Mucosa of stomach (tissue), 1 donor: ENCODE data around the gene KLK15.

Experiments
- H3K27me3 ChIP-seq: one replicate; pipeline ENCODE4 v1.7.0; 2013; ENCODE audit warnings: mild to moderate bottlenecking, low read length; ENCODE audit not compliant: control insufficient read depth, insufficient read depth
- H3K36me3 ChIP-seq: one replicate; pipeline ENCODE4 v1.7.0; 2013; ENCODE audit warnings: low read length; ENCODE audit not compliant: control insufficient read depth, insufficient read depth
- H3K4me1 ChIP-seq: one replicate; pipeline ENCODE4 v1.7.0; 2013; ENCODE audit warnings: mild to moderate bottlenecking, low read length; ENCODE audit not compliant: control insufficient read depth, insufficient read depth
- H3K4me3 ChIP-seq: one replicate; pipeline ENCODE4 v1.7.0; 2013; ENCODE audit warnings: low read length
- H3K9ac ChIP-seq: one replicate; pipeline ENCODE4 v1.7.0; 2013; ENCODE audit warnings: mild to moderate bottlenecking, low read length, moderate library complexity
- H3K9me3 ChIP-seq: one replicate; pipeline ENCODE4 v1.7.0; 2013; ENCODE audit warnings: mild to moderate bottlenecking, low read length, moderate library complexity; ENCODE audit not compliant: control insufficient read depth
- donor health status: Pancreatic carcinoma.

Gene KLK15

DNA sequence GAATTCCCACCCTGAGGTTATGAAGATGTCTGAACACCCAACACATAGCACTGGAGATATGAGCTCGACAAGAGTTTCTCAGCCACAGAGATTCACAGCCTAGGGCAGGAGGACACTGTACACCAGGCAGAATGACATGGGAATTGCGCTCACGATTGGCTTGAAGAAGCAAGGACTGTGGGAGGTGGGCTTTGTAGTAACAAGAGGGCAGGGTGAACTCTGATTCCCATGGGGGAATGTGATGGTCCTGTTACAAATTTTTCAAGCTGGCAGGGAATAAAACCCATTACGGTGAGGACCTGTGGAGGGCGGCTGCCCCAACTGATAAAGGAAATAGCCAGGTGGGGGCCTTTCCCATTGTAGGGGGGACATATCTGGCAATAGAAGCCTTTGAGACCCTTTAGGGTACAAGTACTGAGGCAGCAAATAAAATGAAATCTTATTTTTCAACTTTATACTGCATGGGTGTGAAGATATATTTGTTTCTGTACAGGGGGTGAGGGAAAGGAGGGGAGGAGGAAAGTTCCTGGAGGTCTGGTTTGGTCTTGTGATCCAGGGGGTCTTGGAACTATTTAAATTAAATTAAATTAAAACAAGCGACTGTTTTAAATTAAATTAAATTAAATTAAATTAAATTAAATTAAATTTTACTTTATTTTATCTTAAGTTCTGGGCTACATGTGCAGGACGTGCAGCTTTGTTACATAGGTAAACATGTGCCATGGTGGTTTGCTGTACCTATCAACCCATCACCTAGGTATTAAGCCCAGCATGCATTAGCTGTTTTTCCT lies 28.3 kb upstream of the KLK15 start:
- H3K4me1 ChIP-seq: no peaks in the 10 kb centered on the region
- H3K9me3 ChIP-seq: no peaks in the 10 kb centered on the region
- peaks cover 8% of the 10 kb centered on the region for H3K27me3 ChIP-seq
- H3K4me3 ChIP-seq: no peak overlapping the region
- H3K36me3 ChIP-seq: no peaks in the 10 kb centered on the region
- H3K9ac ChIP-seq: no peak overlapping the region

DNA sequence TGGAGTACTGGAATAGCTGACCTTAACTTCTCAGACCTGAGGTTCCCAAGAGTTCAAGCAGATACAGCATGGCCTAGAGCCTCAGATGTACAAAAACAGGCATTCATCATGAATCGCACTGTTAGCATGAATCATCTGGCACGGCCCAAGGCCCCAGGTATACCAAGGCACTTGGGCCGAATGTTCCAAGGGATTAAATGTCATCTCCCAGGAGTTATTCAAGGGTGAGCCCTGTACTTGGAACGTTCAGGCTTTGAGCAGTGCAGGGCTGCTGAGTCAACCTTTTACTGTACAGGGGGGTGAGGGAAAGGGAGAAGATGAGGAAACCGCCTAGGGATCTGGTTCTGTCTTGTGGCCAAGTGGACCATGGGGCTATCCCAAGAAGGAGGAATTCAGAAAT lies 27.6 kb upstream of the KLK15 start:
- Histone ChIP-seq H3K9me3 (no peaks in the 10 kb centered on the region), H3K4me3 (no peak overlapping the region), H3K36me3 (no peaks in the 10 kb centered on the region), H3K27me3 (peaks cover 8% of the 10 kb centered on the region), H3K9ac (no peak overlapping the region), H3K4me1 (no peaks in the 10 kb centered on the region)

DNA sequence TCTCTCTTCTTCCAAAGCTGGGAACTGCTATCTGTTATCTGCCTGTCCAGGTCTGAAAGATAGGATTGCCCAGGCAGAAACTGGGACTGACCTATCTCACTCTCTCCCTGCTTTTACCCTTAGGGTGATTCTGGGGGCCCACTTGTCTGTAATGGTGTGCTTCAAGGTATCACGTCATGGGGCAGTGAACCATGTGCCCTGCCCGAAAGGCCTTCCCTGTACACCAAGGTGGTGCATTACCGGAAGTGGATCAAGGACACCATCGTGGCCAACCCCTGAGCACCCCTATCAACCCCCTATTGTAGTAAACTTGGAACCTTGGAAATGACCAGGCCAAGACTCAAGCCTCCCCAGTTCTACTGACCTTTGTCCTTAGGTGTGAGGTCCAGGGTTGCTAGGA lies 26.5 kb upstream of the KLK15 start:
- H3K9me3 ChIP-seq: no peaks in the 10 kb centered on the region
- no peak overlapping the region for H3K9ac ChIP-seq
- H3K4me3 ChIP-seq: no peak overlapping the region
- H3K27me3 ChIP-seq: peaks cover 8% of the 10 kb centered on the region
- H3K4me1 ChIP-seq: no peaks in the 10 kb centered on the region
- no peaks in the 10 kb centered on the region for H3K36me3 ChIP-seq

DNA sequence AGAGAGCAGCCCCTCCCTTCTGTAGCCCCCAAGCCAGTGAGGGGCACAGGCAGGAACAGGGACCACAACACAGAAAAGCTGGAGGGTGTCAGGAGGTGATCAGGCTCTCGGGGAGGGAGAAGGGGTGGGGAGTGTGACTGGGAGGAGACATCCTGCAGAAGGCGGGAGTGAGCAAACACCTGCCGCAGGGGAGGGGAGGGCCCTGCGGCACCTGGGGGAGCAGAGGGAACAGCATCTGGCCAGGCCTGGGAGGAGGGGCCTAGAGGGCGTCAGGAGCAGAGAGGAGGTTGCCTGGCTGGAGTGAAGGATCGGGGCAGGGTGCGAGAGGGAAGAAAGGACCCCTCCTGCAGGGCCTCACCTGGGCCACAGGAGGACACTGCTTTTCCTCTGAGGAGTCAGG lies 25.5 kb upstream of the KLK15 start:
- Histone ChIP-seq H3K4me3 (no peak overlapping the region), H3K27me3 (peaks cover 8% of the 10 kb centered on the region), H3K4me1 (no peaks in the 10 kb centered on the region), H3K9ac (no peak overlapping the region), H3K9me3 (no peaks in the 10 kb centered on the region), H3K36me3 (no peaks in the 10 kb centered on the region)

DNA sequence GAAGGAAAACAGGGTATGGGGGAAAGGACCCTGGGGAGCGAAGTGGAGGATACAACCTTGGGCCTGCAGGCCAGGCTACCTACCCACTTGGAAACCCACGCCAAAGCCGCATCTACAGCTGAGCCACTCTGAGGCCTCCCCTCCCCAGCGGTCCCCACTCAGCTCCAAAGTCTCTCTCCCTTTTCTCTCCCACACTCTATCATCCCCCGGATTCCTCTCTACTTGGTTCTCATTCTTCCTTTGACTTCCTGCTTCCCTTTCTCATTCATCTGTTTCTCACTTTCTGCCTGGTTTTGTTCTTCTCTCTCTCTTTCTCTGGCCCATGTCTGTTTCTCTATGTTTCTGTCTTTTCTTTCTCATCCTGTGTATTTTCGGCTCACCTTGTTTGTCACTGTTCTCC lies 24.0 kb upstream of the KLK15 start:
- Histone ChIP-seq H3K27me3 (peaks cover 8% of the 10 kb centered on the region), H3K9ac (no peak overlapping the region), H3K36me3 (no peaks in the 10 kb centered on the region), H3K9me3 (no peaks in the 10 kb centered on the region), H3K4me3 (no peak overlapping the region), H3K4me1 (no peaks in the 10 kb centered on the region)

DNA sequence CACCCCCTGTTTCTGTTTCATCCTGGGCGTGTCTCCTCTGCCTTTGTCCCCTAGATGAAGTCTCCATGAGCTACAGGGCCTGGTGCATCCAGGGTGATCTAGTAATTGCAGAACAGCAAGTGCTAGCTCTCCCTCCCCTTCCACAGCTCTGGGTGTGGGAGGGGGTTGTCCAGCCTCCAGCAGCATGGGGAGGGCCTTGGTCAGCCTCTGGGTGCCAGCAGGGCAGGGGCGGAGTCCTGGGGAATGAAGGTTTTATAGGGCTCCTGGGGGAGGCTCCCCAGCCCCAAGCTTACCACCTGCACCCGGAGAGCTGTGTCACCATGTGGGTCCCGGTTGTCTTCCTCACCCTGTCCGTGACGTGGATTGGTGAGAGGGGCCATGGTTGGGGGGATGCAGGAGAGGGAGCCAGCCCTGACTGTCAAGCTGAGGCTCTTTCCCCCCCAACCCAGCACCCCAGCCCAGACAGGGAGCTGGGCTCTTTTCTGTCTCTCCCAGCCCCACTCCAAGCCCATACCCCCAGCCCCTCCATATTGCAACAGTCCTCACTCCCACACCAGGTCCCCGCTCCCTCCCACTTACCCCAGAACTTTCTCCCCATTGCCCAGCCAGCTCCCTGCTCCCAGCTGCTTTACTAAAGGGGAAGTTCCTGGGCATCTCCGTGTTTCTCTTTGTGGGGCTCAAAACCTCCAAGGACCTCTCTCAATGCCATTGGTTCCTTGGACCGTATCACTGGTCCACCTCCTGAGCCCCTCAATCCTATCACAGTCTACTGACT lies 21.4 kb upstream of the KLK15 start, which contains the start of gene KLK3:
Gene KLK3, plus strand, starts transcription at position 280 of the 775 bp plus-strand sequence. Its CDS starts 41 bp downstream, at position 321.
- no peaks in the 10 kb centered on the region for H3K9me3 ChIP-seq
- H3K9ac ChIP-seq: no peak within 1 kb of the TSS
- H3K27me3 ChIP-seq: peaks cover 8% of the 10 kb centered on the region
- H3K36me3 ChIP-seq: no peaks in the 10 kb centered on the region
- H3K4me1 ChIP-seq: no peaks in the 10 kb centered on the region
- no peak within 1 kb of the TSS for H3K4me3 ChIP-seq

DNA sequence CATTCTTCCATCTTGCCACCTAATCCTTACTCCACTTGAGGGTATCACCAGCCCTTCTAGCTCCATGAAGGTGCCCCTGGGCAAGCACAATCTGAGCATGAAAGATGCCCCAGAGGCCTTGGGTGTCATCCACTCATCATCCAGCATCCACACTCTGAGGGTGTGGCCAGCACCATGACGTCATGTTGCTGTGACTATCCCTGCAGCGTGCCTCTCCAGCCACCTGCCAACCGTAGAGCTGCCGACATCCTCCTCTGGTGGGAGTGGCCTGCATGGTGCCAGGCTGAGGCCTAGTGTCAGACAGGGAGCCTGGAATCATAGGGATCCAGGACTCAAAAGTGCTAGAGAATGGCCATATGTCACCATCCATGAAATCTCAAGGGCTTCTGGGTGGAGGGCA lies 18.2 kb upstream of the KLK15 start:
- Histone ChIP-seq H3K4me3 (no peak overlapping the region), H3K9me3 (no peaks in the 10 kb centered on the region), H3K4me1 (no peaks in the 10 kb centered on the region), H3K36me3 (no peaks in the 10 kb centered on the region), H3K27me3 (no peaks in the 10 kb centered on the region), H3K9ac (no peak overlapping the region)

DNA sequence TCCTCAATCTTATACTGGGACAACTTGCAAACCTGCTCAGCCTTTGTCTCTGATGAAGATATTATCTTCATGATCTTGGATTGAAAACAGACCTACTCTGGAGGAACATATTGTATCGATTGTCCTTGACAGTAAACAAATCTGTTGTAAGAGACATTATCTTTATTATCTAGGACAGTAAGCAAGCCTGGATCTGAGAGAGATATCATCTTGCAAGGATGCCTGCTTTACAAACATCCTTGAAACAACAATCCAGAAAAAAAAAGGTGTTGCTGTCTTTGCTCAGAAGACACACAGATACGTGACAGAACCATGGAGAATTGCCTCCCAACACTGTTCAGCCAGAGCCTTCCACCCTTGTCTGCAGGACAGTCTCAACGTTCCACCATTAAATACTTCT lies 17.4 kb upstream of the KLK15 start:
- no peak overlapping the region for H3K4me3 ChIP-seq
- no peaks in the 10 kb centered on the region for H3K36me3 ChIP-seq
- no peak overlapping the region for H3K9ac ChIP-seq
- H3K27me3 ChIP-seq: no peaks in the 10 kb centered on the region
- H3K9me3 ChIP-seq: no peaks in the 10 kb centered on the region
- no peaks in the 10 kb centered on the region for H3K4me1 ChIP-seq

DNA sequence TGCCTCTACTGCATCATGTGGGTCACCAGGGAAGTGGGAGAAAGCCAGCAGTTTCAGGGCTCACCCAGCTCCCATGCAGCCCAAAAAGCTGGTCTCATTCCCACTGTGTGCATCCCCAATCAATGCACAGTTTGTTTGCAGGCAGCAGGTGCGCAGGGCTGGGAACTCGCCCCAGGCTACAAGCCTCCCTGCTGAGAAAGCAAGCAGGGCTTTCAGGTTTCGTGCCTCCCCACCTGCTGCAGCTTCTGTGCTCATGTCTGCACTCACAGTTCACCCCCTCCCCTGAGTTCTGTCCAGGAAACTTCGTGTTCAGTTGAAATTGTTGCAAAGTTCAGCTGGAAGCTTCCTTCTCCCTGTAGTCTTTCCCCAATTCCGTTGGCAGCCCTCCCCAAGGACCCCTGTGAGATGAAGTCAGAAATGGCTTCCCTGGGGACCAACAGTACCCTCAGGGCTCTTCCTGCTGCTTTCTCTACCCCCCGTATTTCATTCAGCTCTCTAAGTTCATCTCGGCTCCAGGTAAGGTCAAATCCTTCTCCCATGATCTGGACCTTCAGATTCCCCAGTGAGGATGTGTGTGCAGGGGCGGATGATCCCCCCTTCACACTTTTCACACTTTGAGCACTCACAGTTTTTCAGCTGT lies 11.0 kb upstream of the KLK15 start:
- peaks cover 4% of the 10 kb centered on the region for H3K27me3 ChIP-seq
- no peak overlapping the region for H3K4me3 ChIP-seq
- H3K4me1 ChIP-seq: no peaks in the 10 kb centered on the region
- H3K9ac ChIP-seq: no peak overlapping the region
- no peaks in the 10 kb centered on the region for H3K36me3 ChIP-seq
- H3K9me3 ChIP-seq: no peaks in the 10 kb centered on the region

DNA sequence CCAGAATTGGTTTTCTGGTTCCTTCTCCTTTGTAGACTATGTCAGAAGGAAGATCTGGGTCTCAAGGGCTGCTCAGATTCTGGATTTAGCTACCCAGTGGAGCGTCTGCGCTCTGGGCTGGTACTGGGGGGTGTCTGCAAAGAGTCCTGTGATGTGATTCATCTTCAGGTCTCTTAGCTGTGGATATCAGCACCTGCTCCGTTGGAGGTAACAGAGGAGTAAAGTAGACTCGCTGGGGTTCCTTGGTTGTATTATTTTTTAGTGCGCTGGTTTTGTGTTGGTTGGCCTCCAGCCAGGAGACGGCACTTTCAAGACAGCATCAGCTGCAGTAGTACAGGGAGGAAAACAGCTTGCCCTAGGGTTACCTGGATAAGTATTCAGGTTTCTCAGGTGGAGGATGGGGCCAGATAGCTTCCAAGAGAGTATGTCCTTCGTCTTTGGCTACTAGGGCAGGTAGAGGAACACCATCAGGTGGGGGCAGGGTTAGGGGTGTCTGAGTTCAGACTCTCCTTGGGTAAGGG lies 10.4 kb upstream of the KLK15 start:
- no peak overlapping the region for H3K9ac ChIP-seq
- H3K4me3 ChIP-seq: no peak overlapping the region

DNA sequence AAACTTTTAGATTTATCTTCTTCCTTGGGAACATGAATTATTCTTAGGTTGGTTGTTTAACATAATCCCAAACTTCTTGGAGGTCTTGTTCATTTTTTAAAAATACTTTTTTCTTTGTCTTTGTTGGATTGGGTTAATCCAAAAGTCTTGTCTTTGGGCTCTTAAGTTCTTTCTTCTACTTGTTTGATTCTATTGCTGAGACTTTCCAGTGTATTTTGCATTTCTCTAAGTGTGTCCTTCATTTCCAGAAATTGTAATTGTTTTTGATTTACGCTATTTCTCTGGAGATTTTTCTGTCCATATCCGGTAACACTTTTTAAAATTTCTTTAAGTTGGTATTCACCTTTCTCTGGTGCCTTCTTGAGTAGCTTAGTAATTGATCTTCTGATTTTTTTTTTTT lies 9.8 kb upstream of the KLK15 start:
- H3K27me3 ChIP-seq: peaks cover 8% of the 10 kb centered on the region
- no peak overlapping the region for H3K9ac ChIP-seq
- H3K9me3 ChIP-seq: no peaks in the 10 kb centered on the region
- H3K4me1 ChIP-seq: no peaks in the 10 kb centered on the region
- H3K4me3 ChIP-seq: no peak overlapping the region
- H3K36me3 ChIP-seq: no peaks in the 10 kb centered on the region

More for the DNA sequence above, 10.4 kb upstream of the KLK15 start:
- Histone ChIP-seq H3K27me3 (peaks cover 4% of the 10 kb centered on the region), H3K4me1 (no peaks in the 10 kb centered on the region), H3K9me3 (no peaks in the 10 kb centered on the region), H3K36me3 (no peaks in the 10 kb centered on the region)

DNA sequence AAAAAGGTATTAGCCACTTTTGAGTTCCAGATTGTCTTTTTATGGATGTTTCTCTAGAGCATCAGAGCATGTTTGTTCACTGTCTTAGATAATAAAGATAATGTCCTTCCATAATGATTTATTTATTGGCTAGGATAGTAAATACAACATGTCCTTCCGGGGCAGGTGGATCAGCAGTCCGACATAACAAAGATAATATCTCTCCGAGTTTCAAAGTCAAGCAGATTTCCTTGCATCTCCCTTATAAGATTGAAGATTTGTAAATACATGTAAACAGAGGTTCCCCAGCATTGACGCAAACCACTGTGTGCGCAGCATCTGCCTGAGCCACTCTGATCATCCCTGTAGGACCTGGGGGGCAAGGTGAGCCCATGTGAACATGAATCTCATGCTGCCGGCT lies 8.8 kb upstream of the KLK15 start:
- Histone ChIP-seq H3K27me3 (peaks cover 11% of the 10 kb centered on the region), H3K9me3 (no peaks in the 10 kb centered on the region), H3K4me1 (no peaks in the 10 kb centered on the region), H3K4me3 (no peak overlapping the region), H3K9ac (no peak overlapping the region), H3K36me3 (no peaks in the 10 kb centered on the region)
